ENCODE results near the gene PPP1R26. TPM values are rescaled to one million over a fixed set of nuclear protein-coding genes. Genes with fewer than 3 reads are reported as not detected.

PPP1R26 gene
- total RNA-seq, 2 experiments from 2014 or later = 2.9 to 4.7 TPM

Other genes starting within 250 kb of the PPP1R26 start
- 10 to 100 TPM; 33.8 to 37.5 TPM for gene MRPS2, start 20.9 kb downstream of the PPP1R26 start, total RNA-seq
- not detected for gene LCN1, start 41.7 kb downstream of the PPP1R26 start, total RNA-seq
- gene OBP2A, start 66.3 kb downstream of the PPP1R26 start, total RNA-seq = not detected
- gene PAEP, start 82.0 kb downstream of the PPP1R26 start, total RNA-seq = not detected
- not detected for gene GLT6D1, start 159.8 kb downstream of the PPP1R26 start, total RNA-seq
- not detected for gene LCN9, start 183.5 kb downstream of the PPP1R26 start, total RNA-seq
- not detected for gene SOHLH1, start 219.7 kb downstream of the PPP1R26 start, total RNA-seq
- gene KCNT1, start 222.4 kb downstream of the PPP1R26 start, total RNA-seq = under 1 TPM in 1 of 2 experiments, not detected in 1; 0.08 TPM

Measured in activated CD4-positive, alpha-beta memory T cell treated with anti-CD3 and anti-CD28 coated beads, Interleukin-2, amount 10 ng/mL, durations not matched to agents 7 days and 5 days (primary cell).